ENCODE measurements around the gene GINS2.

Gene GINS2

GRCh38 chr16:85640254-85640558 is 48.5 kb downstream of the GINS2 start:
- DNase-seq (ENCODE audit: low read depth, low spot score), result no peak

- no peak for DNase-seq (ENCODE audit: low read depth, low spot score)
Observed at GRCh38 chr16:85639529-85640253, 49.1 kb downstream of the GINS2 start.

- no peak for DNase-seq (ENCODE audit: low read depth, low spot score)
Observed at GRCh38 chr16:85638695-85639409, 49.9 kb downstream of the GINS2 start.

- no peak for DNase-seq (ENCODE audit: low read depth, low spot score)
Observed at GRCh38 chr16:85637808-85638647, 50.7 kb downstream of the GINS2 start.

DNA sequence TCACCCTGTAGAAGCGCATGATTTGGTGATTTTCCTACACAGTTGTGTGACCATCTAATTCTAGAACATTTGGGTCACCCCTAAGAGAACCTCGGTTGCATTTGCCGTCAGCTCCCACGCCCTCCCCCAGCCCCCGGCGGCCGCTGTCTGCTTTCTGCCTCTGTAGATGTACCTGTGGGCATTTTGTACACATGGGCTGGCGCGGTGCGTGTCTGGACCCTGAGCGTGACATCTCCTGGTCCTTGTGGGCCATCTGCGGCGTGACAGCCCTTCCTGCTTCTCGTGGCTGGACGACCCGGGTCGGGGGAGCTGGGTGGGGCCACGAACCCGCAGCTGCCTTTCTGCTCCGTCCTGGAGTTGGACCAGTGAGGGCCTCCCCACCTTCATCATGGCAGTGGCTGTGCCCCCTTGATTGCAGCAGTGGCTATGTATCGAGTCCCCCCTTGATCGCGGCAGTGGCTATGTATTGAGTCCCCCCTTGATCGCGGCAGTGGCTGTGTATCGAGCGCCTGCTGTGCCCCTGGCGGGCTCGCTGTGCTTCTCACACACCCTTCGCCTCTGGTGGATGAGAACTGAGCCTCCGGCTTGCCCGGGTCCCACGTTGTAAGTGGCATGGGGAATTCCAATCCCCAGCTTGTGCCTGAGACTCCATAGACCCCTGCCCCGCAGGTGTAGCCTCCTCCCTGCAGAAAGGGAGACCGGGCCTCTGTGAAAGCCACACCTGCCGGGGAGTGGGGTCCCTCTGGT is 51.5 kb downstream of the GINS2 start:
- DNase-seq (ENCODE audit: low read depth, low spot score), result no peak

DNA sequence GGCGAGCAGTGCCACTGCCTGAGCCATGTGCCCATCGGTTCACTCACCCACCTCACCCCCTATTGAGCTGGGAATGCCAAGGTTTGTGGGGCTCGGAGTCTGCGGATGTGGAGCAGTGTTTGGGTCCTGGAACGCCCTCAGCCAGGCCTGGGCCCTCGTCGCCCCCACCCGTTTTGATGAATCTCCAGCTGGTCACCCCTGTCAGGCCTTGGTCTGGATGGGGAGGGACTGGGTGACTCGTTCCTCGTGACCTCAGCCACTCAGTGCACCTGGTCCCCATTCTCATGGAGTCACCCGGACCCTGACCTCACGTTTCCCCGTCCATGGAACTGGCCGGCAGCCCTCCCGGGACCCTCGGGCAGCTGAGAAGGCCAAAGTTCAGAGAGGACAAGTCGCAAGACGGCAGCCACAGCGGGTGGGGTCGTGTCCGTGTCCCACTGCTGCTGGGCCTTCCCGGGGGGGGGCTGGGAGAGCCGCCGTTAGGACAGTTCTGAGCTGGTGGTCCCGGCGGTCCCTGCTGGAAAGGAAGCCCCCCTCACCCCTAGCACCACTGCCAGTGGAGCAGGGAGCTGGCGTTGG is 52.4 kb downstream of the GINS2 start:
- DNase-seq (ENCODE audit: low read depth, low spot score), result no peak

DNA sequence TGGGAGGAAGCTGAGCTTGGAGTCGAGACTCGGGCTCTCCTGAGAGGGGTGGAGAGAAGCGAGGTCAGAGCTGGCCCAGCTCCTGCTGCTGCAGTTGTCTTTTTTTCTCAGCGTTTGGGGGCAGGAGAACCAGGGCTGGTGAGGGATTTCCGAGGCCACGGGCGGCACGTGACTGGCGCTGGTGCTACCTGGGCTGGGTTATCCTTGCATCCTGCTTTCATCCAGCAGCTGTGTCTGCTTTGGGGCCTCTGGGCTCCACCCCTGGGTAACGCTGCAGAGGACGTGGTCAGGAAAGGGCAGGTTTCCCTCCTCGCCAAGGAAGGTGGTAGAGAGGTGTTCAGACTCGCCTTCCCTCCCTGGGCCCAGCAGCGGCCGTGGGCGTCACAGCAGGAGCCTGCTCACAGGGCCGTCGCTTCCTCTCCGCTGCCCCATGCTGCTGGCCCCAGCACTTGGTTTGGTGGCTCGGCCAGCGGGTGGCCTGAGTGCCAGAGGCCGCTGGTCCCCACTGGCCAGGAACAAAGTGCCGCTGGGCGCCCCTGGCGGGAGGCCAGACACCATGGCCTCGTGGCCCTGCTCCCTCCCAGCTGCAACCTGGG is 53.1 kb downstream of the GINS2 start:
- no peak for DNase-seq (ENCODE audit: low read depth, low spot score)

GRCh38 chr16:85634747-85635544 is 53.8 kb downstream of the GINS2 start:
- DNase-seq (ENCODE audit: low read depth, low spot score), result no peak

- no peak for DNase-seq (ENCODE audit: low read depth, low spot score)
Observed at GRCh38 chr16:85633888-85634287, 54.9 kb downstream of the GINS2 start.

DNA sequence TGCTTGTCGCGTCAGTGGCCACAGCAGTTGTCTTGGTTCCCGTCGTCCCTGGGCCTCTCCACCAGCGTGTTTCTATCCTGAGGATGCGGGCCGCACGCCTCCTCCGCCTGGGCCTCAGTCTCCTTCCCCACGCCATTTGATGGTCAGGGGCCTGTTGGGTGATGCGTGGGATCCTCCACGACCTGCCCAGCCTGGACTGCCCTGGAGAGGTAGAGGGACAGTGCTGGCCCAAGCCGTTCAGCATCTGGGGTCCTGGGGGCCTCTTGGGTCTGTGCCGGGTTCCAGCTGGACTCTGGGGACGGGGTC is 55.4 kb downstream of the GINS2 start:
- no peak for DNase-seq (ENCODE audit: low read depth, low spot score)

DNA sequence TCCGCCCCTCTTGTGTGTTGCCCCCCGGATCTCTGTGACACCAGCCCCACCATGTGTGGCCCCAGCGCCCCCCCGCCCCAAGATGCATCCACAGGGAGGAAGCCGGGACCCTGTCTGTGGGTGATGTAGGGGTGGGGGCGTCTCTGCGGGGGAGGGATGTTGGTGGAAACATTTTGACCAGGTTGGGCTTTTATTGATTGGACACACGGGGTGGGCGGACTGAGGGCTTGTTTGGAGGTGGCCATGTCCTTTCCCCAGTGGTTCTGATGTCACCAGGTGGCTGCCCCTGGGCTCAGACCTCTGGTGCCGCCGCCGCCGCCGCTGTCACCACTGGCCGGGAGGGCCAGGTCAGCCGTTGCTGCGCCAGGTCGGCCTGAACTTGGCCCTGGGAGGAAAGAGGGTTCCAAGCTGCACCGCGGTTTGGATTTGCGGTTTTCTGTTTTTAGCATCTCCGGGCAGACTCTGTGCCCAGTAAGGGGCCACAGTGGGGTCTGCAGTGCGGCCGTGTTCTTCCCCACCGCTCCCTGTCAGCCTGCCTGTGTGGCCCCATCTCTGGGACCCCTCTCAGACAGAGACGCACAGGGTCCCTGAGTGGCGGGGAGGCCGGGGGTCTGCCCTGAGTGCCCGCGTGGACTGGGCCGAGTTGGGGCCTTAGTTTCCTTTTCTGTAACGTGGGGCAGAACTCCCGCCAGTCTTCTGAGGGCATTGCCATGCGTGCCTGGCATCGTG is 55.9 kb downstream of the GINS2 start:
- DNase-seq (ENCODE audit: low read depth, low spot score), result no peak

- DNase-seq (ENCODE audit: low read depth, low spot score), result no peak
Observed at GRCh38 chr16:85631802-85632393, 56.9 kb downstream of the GINS2 start.

- no peak for DNase-seq (ENCODE audit: low read depth, low spot score)
Observed at GRCh38 chr16:85631230-85631629, 57.5 kb downstream of the GINS2 start.

- no peak for DNase-seq (ENCODE audit: low read depth, low spot score)
Observed at GRCh38 chr16:85629853-85630252, 58.9 kb downstream of the GINS2 start.

GRCh38 chr16:85629326-85629725 is 59.4 kb downstream of the GINS2 start:
- no peak for DNase-seq (ENCODE audit: low read depth, low spot score)

DNA sequence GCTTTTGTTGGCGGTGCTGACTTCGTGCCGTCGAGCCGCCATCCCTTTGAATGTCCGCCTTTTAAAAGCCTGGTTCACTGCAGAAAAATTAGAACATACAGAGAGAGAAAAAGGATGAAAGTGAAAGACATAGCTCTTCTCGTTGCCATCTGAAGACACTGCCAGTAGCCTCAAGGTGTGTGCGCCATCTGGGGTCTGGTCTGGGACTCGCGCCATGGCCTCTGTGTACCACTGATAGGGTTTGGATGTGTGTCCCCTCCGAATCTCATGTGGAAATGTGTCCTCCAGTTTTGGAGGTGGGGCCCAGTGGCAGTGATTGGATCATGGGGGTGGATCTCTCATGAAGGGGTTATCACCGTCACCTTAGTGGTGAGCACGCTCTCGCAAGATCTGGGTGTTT is 60.1 kb downstream of the GINS2 start:
- no peak for DNase-seq (ENCODE audit: low read depth, low spot score)

DNA sequence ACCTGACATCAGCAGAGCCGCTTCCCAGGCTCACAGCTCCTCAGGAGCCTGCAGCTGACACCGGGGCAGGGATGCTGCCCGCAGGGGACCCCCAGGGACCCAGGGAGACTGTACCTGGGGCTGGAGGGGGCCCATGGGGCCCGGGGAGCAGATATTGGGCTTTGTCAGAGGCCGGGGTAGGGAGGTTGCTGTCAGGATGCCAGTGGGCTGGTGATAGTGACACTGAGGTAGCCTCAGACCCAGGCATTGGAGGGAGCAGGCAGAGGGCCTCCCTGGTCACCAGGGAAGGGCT is 60.5 kb downstream of the GINS2 start:
- no peak for DNase-seq (ENCODE audit: low read depth, low spot score)

DNA sequence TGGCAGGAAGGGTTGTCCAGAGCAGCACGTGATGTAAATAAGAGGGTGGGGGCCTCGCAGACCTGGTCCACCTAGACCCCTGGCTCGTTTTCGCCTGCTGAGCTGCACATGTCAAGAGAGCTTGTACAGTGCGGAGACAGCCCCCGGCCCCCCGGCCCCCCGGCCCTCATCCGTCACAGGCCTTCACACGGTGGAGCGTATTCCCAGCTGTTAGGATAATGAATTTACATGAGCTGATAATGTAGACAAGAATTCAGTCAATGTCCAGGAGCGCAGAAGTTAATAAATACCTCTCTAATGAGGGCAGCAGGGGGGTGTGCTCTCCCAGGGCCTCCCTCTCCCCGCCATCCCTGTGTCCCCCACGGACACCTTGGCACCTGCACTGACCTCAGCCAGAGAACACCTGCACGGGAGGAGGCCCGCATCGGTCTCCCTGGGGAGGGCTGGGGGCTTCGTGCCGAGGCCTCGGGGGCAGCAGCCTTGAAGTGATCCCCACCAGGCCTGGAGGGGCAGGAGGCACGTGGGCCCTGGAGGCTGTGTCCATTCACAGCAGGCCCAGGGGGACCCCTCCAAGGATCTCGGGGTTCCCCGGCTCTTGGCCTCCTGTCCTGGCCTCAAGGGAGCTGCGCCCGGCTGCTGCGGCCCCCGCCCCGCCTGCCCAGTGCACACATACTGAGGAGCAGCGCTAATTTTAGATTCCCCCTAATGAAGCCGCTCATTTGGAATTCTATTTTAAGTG is 61.1 kb downstream of the GINS2 start:
- DNase-seq (ENCODE audit: low read depth, low spot score), result no peak

DNA sequence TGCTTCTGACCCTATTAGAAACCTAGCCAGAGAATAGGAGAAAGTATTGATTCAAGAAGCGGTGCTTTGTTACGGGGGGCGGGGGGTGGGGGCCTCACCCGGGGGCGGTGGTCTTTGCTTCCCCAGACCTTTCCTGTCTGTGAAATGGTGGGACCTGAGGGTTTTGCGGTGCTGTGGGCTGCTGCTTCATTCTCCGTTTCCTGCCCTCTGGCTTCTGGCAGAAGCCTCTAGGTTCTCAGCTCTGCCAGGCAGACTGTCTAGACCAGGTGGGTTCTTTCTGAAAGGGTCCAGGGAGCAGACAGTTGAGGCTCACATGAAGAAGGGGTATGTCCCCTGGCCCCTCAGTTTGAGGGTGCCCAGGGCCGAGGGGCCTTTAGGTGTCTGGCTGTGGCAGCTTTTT is 61.7 kb downstream of the GINS2 start:
- no peak for DNase-seq (ENCODE audit: low read depth, low spot score)
